NCI-H2227 (cell line): ENCODE results near the gene GMPR.

Experiments
- DNase-seq: peaks from one replicate; lab custom pipeline; 2025; ENCODE audit not compliant: unreplicated experiment; lab: John Stamatoyannopoulos, UW

The GMPR gene

DNA sequence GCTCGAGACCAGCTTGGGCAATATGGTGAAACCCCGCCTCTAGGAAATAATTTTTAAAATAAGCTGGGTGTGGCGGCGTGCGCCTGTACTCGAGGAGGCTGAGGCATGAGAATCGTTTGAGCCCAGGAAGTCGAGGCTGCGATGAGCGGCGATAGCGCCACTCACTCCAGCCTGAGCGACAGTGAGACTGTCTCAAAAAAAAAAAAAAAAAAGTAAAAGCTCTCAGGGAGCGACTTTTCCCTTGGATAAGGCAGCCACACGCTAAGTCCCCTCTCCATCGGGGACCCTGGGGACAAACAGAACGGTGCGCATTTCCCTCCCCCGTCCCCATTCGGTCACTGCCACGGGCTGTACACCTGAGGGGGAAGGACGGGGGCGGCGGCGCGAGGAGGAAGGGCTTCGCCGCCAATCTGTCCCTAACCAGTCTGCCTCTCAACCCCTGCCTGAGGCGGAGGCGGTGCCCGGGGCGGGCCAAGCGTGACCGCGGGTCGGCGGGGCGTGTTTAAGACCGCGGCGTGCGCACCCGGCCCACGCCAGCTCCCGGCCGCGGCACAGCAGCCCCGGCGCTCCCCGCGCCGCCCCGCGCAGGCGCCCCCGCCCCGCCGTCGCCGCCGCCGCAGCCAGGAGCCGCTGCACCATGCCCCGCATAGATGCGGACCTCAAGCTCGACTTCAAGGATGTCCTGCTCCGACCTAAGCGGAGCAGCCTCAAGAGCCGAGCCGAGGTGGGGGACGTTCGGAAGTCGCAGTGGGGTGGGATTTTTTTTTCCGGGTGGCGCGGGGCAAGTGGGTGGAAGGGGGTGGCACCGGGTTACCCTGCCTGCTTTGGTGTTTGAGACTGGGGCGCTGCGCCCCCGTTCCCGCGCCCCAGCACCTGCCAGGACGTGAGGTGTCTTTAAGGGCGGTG, at the start of gene GMPR:
Gene GMPR (plus strand): TSS at position 531 of the 906 bp plus-strand sequence. CDS start 107 bp downstream, at position 638.
- no peak for DNase-seq

DNA sequence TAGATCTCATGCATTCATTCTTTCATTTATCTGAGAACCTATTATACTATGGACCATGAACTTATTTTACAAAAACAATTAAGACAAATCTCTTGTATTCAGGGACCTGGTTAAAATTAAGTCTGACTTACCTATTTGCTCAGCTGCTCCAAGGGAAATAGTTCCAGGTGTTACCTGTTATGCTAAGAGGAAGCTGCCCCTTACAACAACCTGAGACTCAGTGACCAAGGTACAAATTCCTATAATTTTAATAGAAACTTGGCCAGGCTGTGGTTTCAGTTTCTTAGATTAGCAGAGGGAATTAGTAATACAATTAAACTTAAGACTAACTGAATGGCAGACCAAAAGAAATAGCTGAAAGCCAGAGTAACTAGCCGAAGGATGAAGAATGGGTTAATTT, 48.2 kb upstream of the GMPR start:
- no peak for DNase-seq

DNA sequence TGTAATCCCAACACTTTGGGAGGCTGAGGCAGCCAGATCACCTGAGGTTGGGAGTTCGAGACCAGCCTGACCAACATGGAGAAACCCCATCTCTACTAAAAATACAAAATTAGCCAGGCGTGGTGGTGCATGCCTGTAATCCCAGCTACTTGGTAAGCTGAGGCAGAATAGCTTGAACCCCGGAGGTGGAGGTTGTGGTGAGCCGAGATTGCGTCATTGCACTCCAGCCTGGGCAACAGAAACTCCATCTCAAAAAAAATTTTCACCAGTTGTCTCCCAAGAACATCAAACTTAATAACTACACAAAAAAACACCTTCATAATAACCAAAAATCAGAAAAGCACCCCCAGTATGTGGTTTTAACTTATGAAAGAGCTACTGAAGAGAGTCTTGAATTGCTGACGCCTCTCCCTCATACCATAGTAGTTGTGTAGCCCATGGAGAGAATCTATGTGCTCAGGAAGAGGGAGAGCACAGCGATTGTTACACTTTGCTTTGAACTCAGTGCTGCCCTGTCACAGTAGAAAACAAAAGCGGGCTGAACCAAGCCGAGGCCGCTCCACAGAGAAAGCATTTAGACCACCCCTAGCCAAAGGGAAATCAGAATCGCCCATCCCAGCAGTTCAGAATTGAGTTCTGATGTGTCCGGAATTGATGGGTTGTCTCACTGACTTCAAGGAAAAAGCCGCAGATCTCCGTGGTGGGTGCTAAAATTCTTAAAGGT, 42.0 kb upstream of the GMPR start:
- DNase-seq, result no peak

DNA sequence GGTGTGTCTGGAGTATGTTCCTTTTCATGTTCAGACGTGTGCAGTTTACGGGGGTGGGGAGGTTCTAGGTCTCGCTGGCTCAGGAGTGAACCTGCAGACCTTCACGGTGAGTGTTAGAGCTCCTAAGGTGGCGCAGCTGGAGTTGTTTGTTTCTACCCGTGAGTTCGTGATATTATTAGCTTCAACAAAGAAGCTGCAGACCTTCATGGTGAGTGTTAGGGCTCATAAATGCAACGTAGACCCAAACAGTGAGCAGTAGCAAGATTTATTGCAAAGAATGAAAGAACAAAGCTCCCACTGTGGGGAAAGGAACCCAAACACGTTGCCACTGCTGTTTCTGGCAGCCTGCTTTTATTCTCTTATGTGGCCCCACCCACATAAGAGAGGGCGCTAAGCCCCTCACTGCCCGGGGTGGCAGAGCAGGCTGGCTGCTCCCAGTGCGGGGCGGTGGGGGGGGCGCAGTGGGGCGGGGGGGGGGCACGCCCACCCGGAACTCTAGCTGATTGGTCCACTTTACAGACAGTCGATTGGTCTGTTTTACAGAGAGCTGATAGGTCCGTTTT, 41.3 kb upstream of the GMPR start:
- no peak for DNase-seq

DNA sequence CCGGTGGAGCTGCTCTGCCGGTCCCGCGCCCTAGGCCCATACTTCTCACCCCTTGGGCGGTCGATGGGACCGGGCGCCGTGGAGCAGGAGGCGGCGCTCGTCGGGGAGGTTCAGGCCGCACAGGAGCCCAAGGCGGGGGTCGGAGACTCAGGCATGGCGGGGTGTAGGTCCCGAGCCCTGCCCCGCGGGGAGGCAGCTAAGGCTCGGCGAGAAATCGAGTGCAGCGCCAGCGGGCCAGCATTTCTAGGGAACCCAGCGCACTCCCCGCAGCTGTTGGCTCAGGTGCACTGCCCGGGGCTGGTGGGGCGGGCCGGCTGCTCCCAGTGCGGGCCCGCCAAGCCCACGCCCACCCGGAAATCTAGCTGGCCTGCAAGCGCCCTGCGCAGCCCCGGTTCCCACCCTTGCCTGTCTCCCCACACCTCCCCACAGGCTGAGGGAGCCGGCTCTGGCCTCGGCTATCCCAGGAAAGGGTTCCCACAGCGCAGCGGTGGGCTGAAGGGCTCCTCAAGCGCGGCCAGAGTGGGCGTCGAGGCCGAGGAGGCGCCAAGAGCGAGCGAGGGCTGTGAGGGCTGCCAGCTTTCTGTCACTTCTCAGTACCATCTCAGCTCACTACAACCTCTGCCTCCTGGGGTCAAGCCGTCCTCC, 40.2 kb upstream of the GMPR start:
- DNase-seq, result no peak

DNA sequence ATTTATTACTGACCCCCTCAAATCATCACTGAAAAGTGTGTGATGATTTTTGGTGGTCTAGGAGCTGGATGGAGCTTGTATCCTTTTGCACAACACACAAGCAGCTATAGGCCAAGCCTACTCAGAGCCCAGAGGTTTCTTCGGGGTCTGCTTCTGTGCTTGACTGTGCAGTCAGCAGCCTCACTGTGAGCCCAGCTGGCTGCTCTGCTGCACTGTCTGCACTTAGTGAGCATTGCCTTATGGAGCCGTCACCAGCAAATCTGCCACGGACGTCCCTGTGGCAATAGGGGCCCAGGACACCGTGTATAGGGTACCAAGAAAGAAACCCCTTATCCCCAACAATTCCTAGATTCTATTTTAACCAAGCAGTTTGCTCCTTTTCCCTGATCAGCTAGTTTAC, 38.6 kb upstream of the GMPR start:
- no peak for DNase-seq

DNA sequence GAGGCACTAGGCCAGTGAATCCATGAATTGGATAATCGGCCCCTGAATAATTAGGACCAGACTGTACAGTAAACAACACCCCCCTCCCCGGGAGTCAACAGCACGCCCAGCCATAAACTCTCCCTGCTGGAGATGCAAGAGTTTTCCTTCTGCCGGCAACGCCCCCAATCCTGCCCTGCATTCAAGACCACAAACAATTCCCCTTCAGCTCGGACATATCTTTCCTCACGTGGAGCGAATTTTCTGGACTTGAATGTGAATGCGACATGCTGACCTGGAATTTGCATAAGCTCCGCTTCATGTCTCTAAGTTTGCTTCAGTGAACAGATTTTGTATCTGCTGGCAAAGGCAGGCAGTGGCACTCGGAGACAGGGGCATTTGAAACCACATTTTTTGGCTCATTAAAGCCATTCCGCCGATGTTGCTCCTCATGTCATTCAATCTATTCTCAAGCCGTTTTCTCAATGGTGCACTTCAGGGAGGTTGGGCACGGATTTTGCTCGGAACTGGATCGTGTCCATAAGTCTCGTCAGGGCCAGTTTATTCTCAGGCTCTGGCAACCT, 38.0 kb upstream of the GMPR start:
- no peak for DNase-seq

DNA sequence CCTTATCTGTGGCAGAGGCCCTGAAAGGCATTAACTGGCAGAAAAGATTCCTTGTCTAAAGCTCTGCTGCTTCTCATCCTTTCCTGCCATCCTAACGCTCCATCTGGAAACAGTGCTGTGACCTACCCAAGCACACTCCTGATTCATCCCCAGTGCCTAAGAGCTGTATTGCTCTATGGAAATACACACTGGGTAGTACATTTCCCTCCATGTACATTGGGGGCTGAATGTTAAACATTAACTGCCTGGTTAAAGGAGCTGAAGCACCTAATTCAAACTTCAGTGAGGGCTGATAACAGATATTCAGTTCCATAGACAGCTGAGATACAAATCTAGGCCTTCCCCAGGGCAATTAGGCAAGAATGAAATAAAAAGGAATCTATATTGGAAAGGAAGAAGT, 36.7 kb upstream of the GMPR start:
- DNase-seq, result no peak

DNA sequence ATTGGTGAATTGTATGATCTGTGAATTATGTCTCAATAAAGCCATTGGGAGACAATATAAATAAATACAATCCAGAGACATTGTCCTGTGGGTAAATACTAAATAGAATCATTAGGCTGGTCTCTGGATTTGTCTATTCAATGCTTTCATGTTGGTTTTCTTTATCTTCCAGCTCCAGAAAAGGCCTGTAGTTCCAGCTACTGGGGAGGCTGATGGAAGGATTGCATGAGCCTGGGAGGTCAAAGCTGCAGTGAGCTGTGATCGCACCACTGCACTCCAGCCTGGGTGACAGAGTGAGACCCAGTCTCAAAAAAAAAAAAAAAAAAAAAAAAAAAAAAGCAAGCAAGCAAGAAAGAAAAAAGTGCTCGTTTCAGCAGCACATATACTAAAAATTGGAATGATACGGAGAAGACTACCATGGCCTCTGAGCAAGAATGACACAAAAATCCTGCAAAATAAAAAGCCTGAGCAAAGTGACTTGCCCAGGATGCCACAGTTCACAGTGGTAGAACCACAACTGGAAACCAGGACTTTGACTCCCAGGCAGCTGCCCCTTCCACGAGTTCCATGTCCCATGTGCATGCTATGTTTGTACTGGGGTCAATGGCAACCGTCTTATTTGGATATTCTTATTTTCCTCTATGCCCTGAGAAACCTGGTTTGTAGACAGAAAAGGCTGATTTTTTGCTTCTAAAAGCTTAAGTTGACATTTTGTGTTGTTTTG, 33.6 kb upstream of the GMPR start:
- no peak for DNase-seq

DNA sequence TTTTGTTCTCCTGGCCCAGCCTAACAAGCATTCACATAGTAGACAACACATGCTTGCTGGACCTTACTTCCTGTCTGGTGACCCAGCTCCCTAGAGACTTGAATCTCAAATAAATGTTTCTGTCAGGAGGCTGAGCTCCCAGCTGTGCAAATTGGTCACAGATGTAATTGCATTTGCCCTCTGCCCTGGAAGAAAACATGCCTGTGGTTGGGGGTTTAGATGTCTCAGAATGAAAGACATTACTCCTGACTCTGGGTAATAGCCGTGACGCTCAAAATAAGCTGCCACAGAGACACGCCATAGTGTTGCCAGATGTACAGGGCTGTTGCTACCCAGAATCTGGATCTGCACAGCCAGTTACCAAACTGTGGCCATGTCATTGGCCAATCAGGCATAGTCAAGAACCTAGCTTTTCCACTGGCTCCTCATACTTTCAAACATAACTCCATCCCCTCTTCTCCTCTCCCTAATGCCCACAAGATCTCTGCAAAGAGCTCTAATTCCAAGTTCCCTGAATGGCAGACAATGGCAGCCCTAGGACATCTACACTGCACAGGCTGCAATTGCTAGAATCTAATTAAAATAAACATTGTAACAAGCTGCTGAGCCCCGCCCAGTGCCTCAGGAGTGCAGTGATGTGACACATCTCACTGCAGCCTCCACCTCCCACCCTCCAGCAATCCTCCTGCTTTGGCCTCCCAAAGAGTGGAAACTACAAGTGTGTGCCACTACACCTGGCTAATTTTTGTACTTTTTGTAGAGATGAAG, 32.8 kb upstream of the GMPR start:
- peak; percentile 16 for DNase-seq

DNA sequence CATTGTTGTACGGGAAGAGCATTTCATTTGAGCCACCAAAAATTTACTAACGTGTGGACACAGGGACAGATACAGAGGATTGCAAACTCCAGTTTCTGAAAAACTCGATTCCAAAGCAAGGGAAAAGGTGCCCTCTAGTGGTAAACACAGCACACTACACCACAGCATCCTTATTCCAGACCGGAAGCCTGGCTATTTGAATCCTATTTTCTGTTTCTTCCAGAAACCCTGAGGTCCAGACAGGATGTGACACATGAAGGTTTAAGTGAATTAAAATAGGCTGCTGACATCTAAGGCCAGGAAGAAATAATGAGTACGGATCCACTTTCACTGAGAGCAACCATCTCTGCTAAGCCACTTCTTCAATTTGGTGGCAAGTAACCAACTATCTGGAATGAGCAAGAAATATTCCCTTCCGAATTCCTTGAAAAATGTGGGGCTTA, 31.8 kb upstream of the GMPR start:
- peak; percentile 38 for DNase-seq

DNA sequence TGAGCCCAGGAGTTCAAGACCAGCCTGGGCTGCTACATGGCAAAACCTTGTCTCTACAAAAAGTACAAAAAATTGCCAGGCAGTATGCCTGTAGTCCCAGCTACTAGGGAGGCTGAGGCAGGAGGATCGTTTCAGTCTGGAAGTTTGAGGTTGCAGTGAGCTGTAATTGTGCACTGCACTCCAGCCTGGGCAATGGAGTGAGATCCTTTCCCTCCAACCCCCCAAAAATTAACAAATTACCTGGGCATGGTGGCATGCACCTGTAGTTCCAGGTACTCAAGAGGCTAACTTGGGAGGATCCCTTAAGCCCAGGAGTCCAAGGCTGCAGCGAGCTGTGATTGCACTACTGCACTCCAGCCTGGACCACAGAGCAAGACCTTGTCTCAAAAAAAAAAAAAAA, 29.4 kb upstream of the GMPR start:
- no peak for DNase-seq

DNA sequence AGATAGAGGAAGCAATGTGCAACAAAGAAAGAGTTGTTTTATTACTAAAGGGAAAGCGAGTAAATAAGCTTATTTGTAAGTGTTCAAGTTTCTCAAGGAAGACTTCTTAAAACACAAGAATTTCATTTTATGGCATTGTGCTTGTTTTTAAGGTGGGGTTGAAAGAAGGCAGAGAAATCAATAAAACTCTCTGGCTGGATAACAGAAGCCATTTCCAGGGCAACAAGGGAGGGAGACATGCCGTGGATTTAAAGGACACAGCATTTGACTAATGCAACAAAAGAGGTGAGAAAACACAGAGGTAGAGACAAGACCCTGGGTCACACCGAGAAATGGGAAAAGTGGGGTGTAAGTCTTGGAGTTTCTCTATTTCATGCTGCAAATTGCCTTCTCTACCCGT, 28.8 kb upstream of the GMPR start:
- no peak for DNase-seq

DNA sequence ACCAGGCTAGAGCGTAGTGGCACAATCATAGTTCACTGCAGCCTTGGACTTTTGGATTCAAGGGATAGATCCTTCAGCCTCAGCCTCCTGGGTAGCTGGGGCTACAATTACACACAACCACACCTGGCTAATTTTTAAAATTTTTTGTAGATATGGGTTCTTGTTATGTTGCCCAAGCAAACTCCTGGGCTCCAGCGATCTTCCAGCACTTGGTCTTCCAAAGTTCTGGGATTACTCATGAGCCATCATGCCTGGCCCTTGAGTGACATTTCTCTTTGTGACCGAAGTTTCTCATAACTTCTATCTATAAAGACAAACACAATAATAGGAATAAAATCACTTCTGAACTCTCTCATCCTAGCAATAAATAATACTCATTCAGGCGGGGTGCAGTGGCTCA, 26.1 kb upstream of the GMPR start:
- DNase-seq, result no peak

DNA sequence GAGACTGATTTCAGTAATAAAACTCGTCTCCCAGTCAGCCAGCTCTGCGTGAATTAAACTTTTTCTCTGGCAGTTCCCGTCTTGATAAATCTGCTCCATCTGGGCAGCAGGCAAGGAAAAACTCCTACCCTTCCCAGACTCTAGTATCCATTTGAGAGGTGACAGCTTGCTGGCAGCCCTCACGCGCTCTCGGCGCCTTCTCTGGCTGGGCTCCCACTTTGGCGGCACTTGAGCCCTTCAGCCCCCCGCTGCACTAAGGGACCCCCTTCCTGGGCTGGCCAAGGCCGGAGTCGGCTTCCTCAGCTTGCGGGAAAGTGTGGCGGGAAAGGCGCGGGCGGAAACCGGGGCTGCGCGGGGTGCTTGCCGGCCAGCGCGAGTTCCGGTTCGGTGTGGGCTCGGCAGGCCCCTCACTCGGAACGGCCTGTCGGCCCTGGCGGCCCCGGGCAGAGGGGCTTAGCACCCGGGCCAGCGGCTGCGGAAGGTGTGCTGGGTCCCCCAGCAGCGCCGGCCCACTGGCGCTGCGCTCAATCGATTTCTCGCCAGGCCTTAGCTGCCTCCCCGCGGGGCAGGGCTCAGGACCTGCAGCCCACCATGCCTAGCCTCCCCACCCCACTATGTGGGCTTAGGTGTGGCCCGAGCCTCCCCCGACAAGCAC, 21.8 kb upstream of the GMPR start:
- no peak for DNase-seq

DNA sequence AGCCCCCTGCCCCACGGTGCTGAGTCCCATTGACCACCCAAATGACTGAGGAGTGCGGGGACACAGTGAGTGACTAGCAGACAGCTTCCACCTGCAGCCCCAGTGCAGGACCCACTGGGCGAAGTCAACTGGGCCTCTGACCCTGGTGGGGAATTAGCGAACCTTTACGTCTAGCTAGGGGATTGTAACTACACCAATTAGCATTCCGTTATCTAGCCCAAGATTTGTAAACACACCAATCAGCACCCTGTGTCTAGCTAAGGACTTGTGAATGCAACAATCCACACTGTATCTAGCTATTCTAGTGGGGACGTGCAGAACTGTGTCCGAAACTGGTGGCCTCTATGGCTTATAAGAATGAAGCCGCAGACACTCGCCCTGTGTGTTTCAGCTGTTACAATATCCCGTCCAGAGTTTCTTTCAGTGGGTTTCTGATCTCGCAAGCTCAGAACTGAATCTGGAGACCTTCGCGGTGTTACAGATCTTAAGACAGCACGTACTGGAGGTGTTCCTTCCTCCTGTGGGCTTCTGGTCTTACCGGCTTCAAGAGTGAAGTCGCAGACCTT, 21.1 kb upstream of the GMPR start:
- no peak for DNase-seq

DNA sequence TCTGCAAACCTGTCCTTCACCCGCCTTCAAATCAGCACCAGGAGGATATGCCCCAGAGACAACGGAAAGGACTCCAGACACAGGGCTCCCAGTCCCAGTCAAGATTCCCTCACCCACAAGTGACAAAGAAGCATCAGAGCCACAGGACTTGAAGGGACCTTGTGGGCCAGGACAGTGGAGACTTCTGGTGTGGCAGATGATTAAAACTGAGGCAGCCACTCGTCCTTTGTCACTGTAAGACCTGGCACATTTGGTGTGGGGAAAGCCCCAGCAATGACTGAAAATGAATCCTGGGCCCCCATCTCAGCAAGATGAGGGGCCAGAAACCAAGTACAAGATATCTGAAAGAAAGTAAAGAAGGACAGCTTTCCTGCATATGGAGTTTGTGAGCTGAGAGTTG, 15.6 kb upstream of the GMPR start:
- no peak for DNase-seq

DNA sequence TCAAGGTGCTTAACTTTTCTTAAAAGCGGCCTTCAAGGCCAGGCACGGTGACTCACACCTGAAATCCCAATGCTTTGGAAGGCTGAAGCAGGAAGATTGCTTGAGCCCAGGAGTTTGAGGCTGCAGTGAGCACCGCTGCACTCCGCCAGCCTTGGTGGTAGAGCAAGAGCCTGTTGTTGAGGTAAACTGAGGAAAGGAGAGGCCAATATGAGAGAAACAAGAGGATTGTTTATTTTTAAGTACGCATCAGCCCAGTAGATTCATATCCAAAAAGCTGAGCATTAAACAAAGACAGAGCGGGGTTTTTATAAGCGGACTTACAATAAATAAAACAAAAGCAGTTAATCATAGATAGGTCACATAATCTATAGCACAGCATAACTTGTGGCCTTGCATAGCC, 15.0 kb upstream of the GMPR start:
- no peak for DNase-seq

DNA sequence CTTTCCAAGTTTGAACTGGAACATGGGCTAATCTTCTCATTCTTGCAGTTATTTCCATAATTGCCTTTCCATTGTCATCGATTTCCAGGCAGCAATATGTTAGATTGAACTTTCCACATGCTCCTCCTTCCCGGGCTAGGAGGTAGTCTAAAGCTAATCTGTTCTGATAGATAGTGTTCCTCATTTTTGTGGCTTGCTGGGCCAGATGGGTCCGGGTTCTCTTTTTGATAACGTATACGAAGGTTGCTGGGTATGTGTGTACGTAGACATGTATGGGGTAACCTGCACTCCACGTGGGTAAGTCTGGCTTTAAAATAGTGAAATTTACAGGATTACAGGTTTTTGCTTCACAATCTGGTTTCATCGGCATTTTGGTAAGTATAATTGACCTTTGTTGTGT, 14.0 kb upstream of the GMPR start:
- DNase-seq, result no peak
